ENCODE measurements around the gene STAT3.

The STAT3 gene

DNA sequence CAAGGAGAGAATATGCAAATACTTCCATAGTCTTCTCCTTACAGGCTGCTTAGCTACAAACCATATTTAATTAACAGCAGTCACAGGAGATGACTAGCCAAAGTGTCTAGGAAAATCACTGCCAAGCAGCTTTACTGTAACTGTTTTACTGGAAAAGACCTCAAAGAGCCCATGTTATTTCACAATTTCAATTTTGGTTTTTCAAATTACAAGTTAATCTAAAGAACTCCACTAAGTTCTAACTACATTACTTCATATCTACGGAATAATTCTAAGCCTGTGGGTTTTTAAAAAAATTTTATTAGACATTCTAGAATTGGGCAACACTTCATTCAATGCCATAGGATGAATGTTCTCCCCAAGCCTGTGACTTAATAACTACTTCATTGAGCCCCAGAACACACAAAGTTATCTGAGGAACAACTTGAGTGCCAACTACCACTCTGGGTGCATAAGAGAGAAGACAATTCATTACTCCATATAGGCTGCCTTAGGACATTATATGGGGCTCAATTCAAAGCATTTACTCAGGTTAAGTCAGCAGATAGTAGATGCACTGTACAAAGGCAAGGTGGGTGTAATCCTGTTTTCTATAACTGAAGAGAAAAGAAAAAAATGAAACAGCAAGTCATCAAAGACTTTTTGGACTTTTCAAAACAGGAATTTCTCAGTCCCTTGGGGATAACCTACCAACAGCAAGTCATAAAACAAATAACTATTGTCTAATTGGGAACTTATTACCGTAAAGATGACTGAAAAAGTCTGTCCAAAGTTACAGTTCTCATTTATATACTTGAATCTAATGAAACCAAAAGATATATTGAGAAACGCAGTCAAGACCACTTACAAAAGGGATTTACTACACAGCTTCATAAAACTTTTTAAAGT, 33.0 kb downstream of the STAT3 start:
- H3K9me3 Mint-ChIP-seq (ENCODE audit: low read depth), result no peaks in the 10 kb centered on the region
- H3K27ac Mint-ChIP-seq, result peak overlapping the region; percentile 50
- H3K4me3 Mint-ChIP-seq, result peak overlapping the region; percentile 8
- H3K4me1 Mint-ChIP-seq (ENCODE audit: low read depth), result peaks cover 44% of the 10 kb centered on the region
- no peaks in the 10 kb centered on the region for H3K27me3 Mint-ChIP-seq
- H3K36me3 Mint-ChIP-seq, result peaks cover 2% of the 10 kb centered on the region

DNA sequence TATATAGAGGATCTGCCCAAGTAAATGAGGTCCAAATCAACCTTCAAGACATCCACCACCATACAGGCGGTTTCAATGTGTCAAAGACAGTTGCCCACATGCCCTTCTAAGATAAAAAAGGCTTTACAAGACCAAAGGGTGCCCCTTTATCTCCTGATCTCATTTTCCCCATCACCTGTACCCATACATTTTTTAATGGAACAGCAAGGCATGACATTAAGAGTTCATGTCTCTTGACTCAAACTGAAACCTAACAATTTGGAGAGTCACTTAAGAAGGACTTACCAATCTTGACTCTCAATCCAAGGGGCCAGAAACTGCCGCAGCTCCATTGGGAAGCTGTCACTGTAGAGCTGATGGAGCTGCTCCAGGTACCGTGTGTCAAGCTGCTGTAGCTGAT, 40.1 kb downstream of the STAT3 start:
- peaks cover 37% of the 10 kb centered on the region for H3K4me1 Mint-ChIP-seq (ENCODE audit: low read depth)
- H3K9me3 Mint-ChIP-seq (ENCODE audit: low read depth), result no peaks in the 10 kb centered on the region
- H3K27ac Mint-ChIP-seq, result peak overlapping the region; percentile 65
- H3K4me3 Mint-ChIP-seq, result no peak overlapping the region
- H3K27me3 Mint-ChIP-seq, result no peaks in the 10 kb centered on the region
- peaks cover 11% of the 10 kb centered on the region for H3K36me3 Mint-ChIP-seq

DNA sequence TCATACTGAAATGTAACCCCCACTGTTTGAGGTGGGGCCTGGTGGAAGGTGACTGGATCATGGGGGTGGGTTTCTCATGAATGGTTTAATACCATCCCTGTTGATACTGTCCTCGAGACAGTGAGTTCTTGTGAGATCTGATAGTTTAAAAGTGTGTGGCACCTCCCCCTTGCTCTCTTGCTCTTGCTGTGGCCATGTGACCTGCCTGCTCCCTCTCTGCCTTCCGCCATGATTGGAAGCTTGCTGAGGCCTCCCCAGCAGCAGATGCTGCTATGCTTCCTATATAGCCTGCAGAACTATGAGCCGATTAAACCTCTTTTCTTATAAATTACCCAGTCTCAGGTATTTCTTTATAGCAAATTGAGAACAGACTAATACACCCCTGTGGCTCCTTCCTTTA, 40.6 kb downstream of the STAT3 start:
- no peak overlapping the region for H3K4me3 Mint-ChIP-seq
- no peaks in the 10 kb centered on the region for H3K9me3 Mint-ChIP-seq (ENCODE audit: low read depth)
- no peaks in the 10 kb centered on the region for H3K27me3 Mint-ChIP-seq
- peak overlapping the region; percentile 65 for H3K27ac Mint-ChIP-seq
- peaks cover 40% of the 10 kb centered on the region for H3K4me1 Mint-ChIP-seq (ENCODE audit: low read depth)
- H3K36me3 Mint-ChIP-seq, result peaks cover 13% of the 10 kb centered on the region

GRCh38 chr17:42347198-42347597, 41.0 kb downstream of the STAT3 start:
- H3K27ac Mint-ChIP-seq, result peak overlapping the region; percentile 65
- peaks cover 15% of the 10 kb centered on the region for H3K36me3 Mint-ChIP-seq
- H3K27me3 Mint-ChIP-seq, result no peaks in the 10 kb centered on the region
- no peak overlapping the region for H3K4me3 Mint-ChIP-seq
- H3K9me3 Mint-ChIP-seq (ENCODE audit: low read depth), result no peaks in the 10 kb centered on the region
- peaks cover 41% of the 10 kb centered on the region for H3K4me1 Mint-ChIP-seq (ENCODE audit: low read depth)

DNA sequence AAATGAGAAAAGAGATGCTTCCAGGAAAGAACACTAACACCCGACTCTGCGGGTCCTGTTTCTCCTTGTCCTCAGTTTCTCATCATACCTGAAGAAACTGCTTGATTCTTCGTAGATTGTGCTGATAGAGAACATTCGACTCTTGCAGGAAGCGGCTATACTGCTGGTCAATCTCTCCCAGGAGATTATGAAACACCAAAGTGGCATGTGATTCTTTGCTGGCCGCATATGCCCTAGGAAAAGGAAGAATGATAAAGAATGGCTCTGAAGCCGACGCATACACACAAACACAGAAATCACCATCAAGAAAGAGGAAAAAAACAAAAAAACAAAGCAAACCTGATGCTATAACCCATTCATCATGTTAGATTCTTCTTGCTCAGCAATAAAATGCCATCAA, 41.8 kb downstream of the STAT3 start:
- H3K36me3 Mint-ChIP-seq, result peaks cover 15% of the 10 kb centered on the region
- no peaks in the 10 kb centered on the region for H3K27me3 Mint-ChIP-seq
- no peaks in the 10 kb centered on the region for H3K9me3 Mint-ChIP-seq (ENCODE audit: low read depth)
- H3K4me1 Mint-ChIP-seq (ENCODE audit: low read depth), result peaks cover 48% of the 10 kb centered on the region
- peak overlapping the region; percentile 51 for H3K27ac Mint-ChIP-seq
- no peak overlapping the region for H3K4me3 Mint-ChIP-seq

DNA sequence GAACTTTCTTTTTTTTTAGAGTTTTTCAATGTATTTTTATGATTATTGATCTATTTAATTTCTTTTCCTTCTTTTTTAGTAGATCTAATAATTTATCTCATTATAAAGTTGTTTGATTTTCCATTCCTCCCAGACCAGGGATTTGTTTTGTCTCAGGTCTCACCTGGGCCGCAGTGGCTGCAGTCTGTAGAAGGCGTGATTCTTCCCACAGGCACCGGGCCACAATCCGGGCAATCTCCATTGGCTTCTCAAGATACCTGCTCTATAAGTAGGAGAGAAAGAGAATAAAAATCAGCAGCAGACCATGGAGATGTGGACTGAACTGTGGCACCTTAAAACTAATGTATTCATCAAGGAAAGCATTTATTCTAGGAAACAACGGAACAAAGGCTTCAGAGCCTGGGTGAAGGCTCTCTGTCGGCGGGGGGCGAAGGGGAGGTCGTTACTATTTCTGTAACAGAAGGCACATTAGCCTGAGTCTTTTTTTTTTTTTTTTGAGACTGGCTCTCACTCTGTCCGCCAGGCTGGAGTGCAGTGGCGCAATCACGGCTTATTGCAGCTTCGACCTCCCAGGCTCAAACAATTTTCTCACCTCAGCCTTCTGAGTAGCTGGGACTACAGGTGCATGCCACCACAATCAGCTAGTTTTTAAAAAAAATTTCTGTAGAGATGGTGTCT, 42.7 kb downstream of the STAT3 start:
- Mint-ChIP-seq H3K4me3 (no peak overlapping the region), H3K27ac (no peak overlapping the region), H3K4me1 (ENCODE audit: low read depth) (peaks cover 54% of the 10 kb centered on the region)

DNA sequence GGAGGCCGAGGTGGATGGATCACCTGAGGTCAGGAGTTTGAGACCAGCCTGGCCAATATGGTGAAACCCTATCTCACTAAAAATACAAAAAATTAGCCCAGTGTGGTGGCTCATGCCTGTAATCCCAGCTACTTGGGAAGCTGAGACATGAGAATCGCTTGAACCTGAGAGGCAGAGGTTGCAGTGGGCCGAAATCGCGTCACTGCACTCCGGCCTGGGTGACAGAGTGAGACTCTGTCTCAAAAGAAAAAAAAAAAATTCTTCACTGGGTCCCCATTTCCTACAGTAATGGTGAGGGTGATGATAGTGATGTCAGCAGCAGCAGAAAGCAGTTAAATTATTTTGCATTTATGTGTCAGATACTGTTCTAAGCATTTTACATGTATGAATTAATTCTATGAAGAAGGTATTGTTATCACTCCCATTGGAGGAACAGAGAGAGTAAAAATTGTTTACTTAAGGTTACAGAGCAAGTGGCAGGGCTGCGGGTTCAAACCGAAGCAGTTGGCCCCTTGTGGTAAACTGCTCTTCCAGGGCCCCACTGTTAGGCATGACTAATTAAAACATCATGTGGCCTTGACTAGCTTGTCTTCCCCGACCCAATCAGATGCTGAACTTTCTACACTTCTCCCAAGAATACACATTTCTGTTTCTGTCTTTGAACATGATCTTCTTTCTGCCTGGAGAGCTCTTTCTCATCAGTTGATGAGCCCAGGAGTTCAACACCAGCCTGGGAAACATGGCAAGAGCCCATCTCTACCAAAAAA, 45.8 kb downstream of the STAT3 start:
- Mint-ChIP-seq H3K27ac (peak overlapping the region; percentile 96), H3K4me1 (ENCODE audit: low read depth) (peaks cover 49% of the 10 kb centered on the region), H3K9me3 (ENCODE audit: low read depth) (no peaks in the 10 kb centered on the region), H3K36me3 (peaks cover 18% of the 10 kb centered on the region), H3K27me3 (no peaks in the 10 kb centered on the region), H3K4me3 (peak overlapping the region; percentile 59)

More for the DNA sequence above, 42.7 kb downstream of the STAT3 start:
- Mint-ChIP-seq H3K27me3 (no peaks in the 10 kb centered on the region), H3K9me3 (ENCODE audit: low read depth) (no peaks in the 10 kb centered on the region), H3K36me3 (peaks cover 20% of the 10 kb centered on the region)

DNA sequence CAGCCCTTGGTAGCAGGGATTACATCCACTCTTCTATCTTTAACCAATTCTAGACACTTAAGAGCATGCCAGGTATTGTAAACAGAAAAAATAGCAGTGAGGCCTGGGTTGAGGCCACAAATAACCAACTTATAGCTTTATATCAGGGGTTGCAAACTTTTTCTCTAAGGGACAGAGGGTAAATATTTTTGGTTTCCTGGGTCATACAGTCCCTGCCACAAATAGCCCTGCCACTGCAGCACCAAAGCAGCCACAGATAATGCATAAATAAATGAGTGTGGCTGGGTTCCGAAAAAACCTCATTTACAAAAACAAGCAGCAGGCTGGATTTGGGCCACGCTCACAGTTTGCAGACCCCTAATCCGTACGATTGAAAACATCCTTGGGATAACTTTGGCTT, 46.7 kb downstream of the STAT3 start:
- peak overlapping the region; percentile 65 for H3K4me3 Mint-ChIP-seq

GRCh38 chr17:42340691-42341127, 47.5 kb downstream of the STAT3 start:
- H3K9me3 Mint-ChIP-seq (ENCODE audit: low read depth), result no peaks in the 10 kb centered on the region
- peaks cover 52% of the 10 kb centered on the region for H3K4me1 Mint-ChIP-seq (ENCODE audit: low read depth)
- no peaks in the 10 kb centered on the region for H3K27me3 Mint-ChIP-seq
- peak overlapping the region; percentile 65 for H3K4me3 Mint-ChIP-seq
- peaks cover 18% of the 10 kb centered on the region for H3K36me3 Mint-ChIP-seq
- H3K27ac Mint-ChIP-seq, result peak overlapping the region; percentile 96

More for the DNA sequence above, 46.7 kb downstream of the STAT3 start:
- Mint-ChIP-seq H3K27ac (peak overlapping the region; percentile 96), H3K36me3 (peaks cover 17% of the 10 kb centered on the region), H3K9me3 (ENCODE audit: low read depth) (no peaks in the 10 kb centered on the region), H3K27me3 (no peaks in the 10 kb centered on the region), H3K4me1 (ENCODE audit: low read depth) (peaks cover 50% of the 10 kb centered on the region)

DNA sequence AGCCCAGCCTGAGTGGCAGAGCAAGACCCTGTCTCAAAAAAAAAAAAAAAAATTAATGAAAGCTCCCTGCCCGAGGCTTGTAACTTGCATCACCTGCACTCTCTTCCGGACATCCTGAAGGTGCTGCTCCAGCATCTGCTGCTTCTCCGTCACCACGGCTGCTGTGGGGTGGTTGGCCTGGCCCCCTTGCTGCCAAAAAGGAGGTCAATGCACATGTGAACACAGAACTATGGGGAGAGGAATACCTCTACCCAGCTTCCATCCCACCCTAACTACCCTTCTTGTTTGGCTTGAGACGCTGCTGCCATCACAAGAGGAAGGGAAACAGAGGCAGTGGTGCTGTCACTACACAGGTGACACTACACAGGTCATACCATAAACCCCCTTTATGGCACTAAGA, 49.0 kb downstream of the STAT3 start:
- Mint-ChIP-seq H3K27me3 (no peaks in the 10 kb centered on the region), H3K27ac (peak overlapping the region; percentile 37), H3K9me3 (ENCODE audit: low read depth) (no peaks in the 10 kb centered on the region), H3K4me1 (ENCODE audit: low read depth) (peaks cover 59% of the 10 kb centered on the region), H3K4me3 (no peak overlapping the region), H3K36me3 (peaks cover 21% of the 10 kb centered on the region)

DNA sequence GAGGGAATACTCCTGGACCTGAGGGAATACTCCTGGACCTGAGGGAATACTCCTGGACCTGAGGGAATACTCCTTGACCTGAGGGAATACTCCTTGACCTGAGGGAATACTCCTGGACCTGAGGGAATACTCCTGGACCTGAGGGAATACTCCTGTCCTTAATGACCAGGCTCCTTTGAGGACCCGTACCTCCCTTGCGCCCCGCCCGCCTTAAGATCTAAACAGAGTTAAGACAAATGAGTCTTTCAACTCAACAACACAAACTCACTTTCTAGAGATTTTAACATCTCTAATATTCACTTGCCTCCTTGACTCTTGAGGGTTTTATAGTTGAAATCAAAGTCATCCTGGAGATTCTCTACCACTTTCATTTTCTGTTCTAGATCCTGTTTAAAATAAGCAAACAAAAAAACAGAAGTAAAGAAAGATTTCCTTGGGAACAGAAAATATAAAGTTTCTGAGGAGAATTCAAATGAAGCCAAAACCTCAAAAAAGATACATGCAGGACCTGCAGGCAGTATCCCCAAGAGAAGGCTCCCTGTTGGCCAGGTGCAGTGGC, 49.7 kb downstream of the STAT3 start:
- peak overlapping the region; percentile 72 for H3K4me3 Mint-ChIP-seq
- peaks cover 23% of the 10 kb centered on the region for H3K36me3 Mint-ChIP-seq
- H3K27me3 Mint-ChIP-seq, result no peaks in the 10 kb centered on the region
- H3K27ac Mint-ChIP-seq, result peak overlapping the region; percentile 86
- H3K4me1 Mint-ChIP-seq (ENCODE audit: low read depth), result peaks cover 62% of the 10 kb centered on the region
- no peaks in the 10 kb centered on the region for H3K9me3 Mint-ChIP-seq (ENCODE audit: low read depth)

GRCh38 chr17:42337442-42337841, 50.8 kb downstream of the STAT3 start:
- Mint-ChIP-seq H3K9me3 (ENCODE audit: low read depth) (no peaks in the 10 kb centered on the region), H3K27me3 (no peaks in the 10 kb centered on the region), H3K4me1 (ENCODE audit: low read depth) (peaks cover 63% of the 10 kb centered on the region), H3K4me3 (peak overlapping the region; percentile 61), H3K27ac (peak overlapping the region; percentile 87), H3K36me3 (peaks cover 20% of the 10 kb centered on the region)

DNA sequence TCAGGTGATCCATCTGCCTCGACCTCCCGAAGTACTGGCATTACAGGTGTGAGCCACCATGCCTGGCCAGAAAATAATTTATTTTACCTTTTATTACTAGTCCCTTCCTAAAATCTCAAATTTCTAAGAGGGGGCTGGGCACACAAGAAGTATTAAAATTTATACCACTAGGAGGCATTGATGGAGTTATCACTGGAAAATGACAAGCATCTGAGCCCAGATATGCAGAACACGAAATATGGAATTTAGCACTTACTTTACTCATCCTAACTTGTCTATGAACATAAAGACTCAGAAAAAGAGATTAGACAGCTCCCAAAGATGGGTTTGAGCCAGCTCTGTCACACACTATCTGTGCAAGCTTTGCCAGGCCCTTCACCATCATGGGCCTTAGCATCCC, 53.6 kb downstream of the STAT3 start:
- Mint-ChIP-seq H3K9me3 (ENCODE audit: low read depth) (no peaks in the 10 kb centered on the region), H3K27ac (peak overlapping the region; percentile 28), H3K27me3 (no peaks in the 10 kb centered on the region), H3K4me3 (no peak overlapping the region), H3K4me1 (ENCODE audit: low read depth) (peaks cover 40% of the 10 kb centered on the region), H3K36me3 (peaks cover 14% of the 10 kb centered on the region)

DNA sequence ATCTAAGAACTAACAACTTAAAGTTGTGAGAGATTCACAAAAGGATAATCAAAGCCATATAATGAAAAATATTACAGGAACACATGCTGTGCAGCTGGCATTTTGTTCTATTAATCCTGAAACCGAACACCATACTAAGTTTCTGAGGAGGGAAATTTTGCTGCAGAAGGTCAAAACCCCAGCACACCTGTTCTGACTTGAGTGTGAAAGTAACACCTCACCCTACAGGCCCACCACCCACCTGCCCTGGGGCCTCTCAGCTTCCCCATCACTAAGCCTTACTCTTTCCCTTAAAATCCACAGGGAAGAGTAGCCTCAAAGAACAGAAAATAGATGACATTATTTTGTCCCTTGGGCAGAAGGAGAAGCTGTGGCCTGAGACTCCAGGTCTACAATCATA, 55.2 kb downstream of the STAT3 start:
- Mint-ChIP-seq H3K4me3 (no peak overlapping the region), H3K4me1 (ENCODE audit: low read depth) (peaks cover 30% of the 10 kb centered on the region), H3K36me3 (peaks cover 16% of the 10 kb centered on the region), H3K9me3 (ENCODE audit: low read depth) (no peaks in the 10 kb centered on the region), H3K27me3 (no peaks in the 10 kb centered on the region), H3K27ac (peak overlapping the region; percentile 83)
